IMR-90 (cell line): Measurements from ENCODE around the gene ARMH3. TPM values are rescaled to one million over a fixed set of nuclear protein-coding genes. Genes with fewer than 3 reads are reported as not detected.

Source experiments
- ATAC-seq: fragments of 200-7000 bp; cut with Tn5 transposase; 2 replicates; pipeline ENCODE4 v1.9.1; 2020; ENCODE audit warnings: low read depth, mild to moderate bottlenecking, moderate library complexity
- BruUV-seq: library from RNA; stranded (reverse); fragments of 400-500 nt; replicated peaks from 2 replicates; lab custom pipeline; 2021; lab: Mats Ljungman, UMichigan
- CTCF ChIA-PET: fragments of 300-600 bp; formaldehyde crosslinking; extraction: SDS; loops from one replicate; lab custom pipeline; 2021; ENCODE audit warnings: antibody characterized with exemption; lab: Yijun Ruan, JAX
- POLR2A ChIA-PET: fragments of 300-600 bp; sonication (Branson Sonifier 250); formaldehyde crosslinking; loops from one replicate; lab custom pipeline; 2022; ENCODE audit warnings: antibody characterized with exemption; ENCODE audit not compliant: unreplicated experiment; lab: Charles Lee
- DNase-seq: peaks from one replicate; pipeline ENCODE4 v3.0.0; 2013
- H2AFZ ChIP-seq: replicated peaks from 2 replicates; pipeline ENCODE3; 2013; ENCODE audit warnings: low read length, mild to moderate bottlenecking; ENCODE audit not compliant: poor library complexity
- H2AK5ac ChIP-seq: 2 replicates; pipeline ENCODE4 v1.6.1; 2013; ENCODE audit warnings: low read depth, low read length, inconsistent platforms
- H2AK9ac ChIP-seq: replicated peaks from 2 replicates; pipeline ENCODE3; 2013; ENCODE audit warnings: mild to moderate bottlenecking, low read depth, low read length, moderate library complexity; ENCODE audit not compliant: poor library complexity
- H2BK120ac ChIP-seq: 2 replicates; pipeline ENCODE4 v1.6.1; 2013; ENCODE audit warnings: low read depth, low read length, inconsistent platforms
- H2BK15ac ChIP-seq: 3 replicates; pipeline ENCODE4 v1.6.1; 2013; ENCODE audit warnings: low read depth, low read length, inconsistent platforms
- H2BK20ac ChIP-seq: 2 replicates; pipeline ENCODE4 v1.6.1; 2013; ENCODE audit warnings: low read depth, mild to moderate bottlenecking, inconsistent platforms, low read length, moderate library complexity
- H2BK5ac ChIP-seq: 2 replicates; pipeline ENCODE4 v1.6.1; 2013; ENCODE audit warnings: mild to moderate bottlenecking, low read depth, low read length, inconsistent platforms; ENCODE audit not compliant: poor library complexity, severe bottlenecking
- H3K14ac ChIP-seq: replicated peaks from 2 replicates; pipeline ENCODE4 v1.6.1; 2013; ENCODE audit warnings: low read depth, low read length, inconsistent platforms
- H3K18ac ChIP-seq: 2 replicates; pipeline ENCODE4 v1.6.1; 2013; ENCODE audit warnings: low read depth, low read length, control low read depth
- H3K23ac ChIP-seq: 2 replicates; pipeline ENCODE4 v1.6.1; 2013; ENCODE audit warnings: low read depth, low read length, inconsistent platforms
- H3K27ac ChIP-seq: 2 replicates; pipeline ENCODE4 v1.5.1; 2013; ENCODE audit warnings: mild to moderate bottlenecking, control low read depth, low read length; ENCODE audit not compliant: insufficient read depth
- H3K27me3 ChIP-seq: 2 replicates; pipeline ENCODE4 v1.6.1; 2013; ENCODE audit warnings: low read length; ENCODE audit not compliant: control insufficient read depth, insufficient read depth
- H3K36me3 ChIP-seq: 2 replicates; pipeline ENCODE4 v1.6.1; 2013; ENCODE audit warnings: low read length, mixed read lengths; ENCODE audit not compliant: control insufficient read depth, insufficient read depth
- H3K4ac ChIP-seq: 2 replicates; pipeline ENCODE4 v1.6.1; 2013; ENCODE audit warnings: low read depth, low read length, inconsistent platforms
- H3K4me1 ChIP-seq: 2 replicates; pipeline ENCODE4 v1.6.1; 2013; ENCODE audit warnings: low read length, mixed read lengths; ENCODE audit not compliant: control insufficient read depth, insufficient read depth
- H3K4me2 ChIP-seq: 2 replicates; pipeline ENCODE4 v1.6.1; 2013; ENCODE audit warnings: low read depth, mild to moderate bottlenecking, control low read depth, low read length, moderate library complexity
- H3K4me3 ChIP-seq: 2 replicates; pipeline ENCODE4 v1.5.1; 2013; ENCODE audit warnings: low read depth, mild to moderate bottlenecking, control low read depth, low read length, moderate library complexity; ENCODE audit not compliant: insufficient read depth
- H3K56ac ChIP-seq: 2 replicates; pipeline ENCODE4 v1.6.1; 2013; ENCODE audit warnings: low read length, inconsistent platforms; ENCODE audit not compliant: insufficient read depth; ENCODE audit errors: extremely low read depth
- H3K79me1 ChIP-seq, 2 experiments: 2 replicates each; pipeline ENCODE4 v1.6.1; 2013; ENCODE audit warnings: low read length in 2 of 2, inconsistent platforms in 1 of 2, low read depth in 1 of 2
- H3K9ac ChIP-seq: 2 replicates; pipeline ENCODE4 v1.6.1; 2013; ENCODE audit warnings: low read depth, low read length, control low read depth
- H3K9me1 ChIP-seq: 2 replicates; pipeline ENCODE4 v1.6.1; 2013; ENCODE audit warnings: low read length, inconsistent platforms; ENCODE audit not compliant: insufficient read depth
- H3K9me3 ChIP-seq: 2 replicates; pipeline ENCODE4 v1.6.1; 2013; ENCODE audit warnings: low read length; ENCODE audit not compliant: control insufficient read depth, insufficient read depth
- H4K20me1 ChIP-seq: 2 replicates; pipeline ENCODE4 v1.6.1; 2013; ENCODE audit warnings: low read length, inconsistent platforms; ENCODE audit not compliant: insufficient read depth
- H4K5ac ChIP-seq: 2 replicates; pipeline ENCODE4 v1.6.1; 2013; ENCODE audit warnings: mild to moderate bottlenecking, low read depth, low read length, control low read depth
- H4K8ac ChIP-seq, 2 experiments: 2 replicates each; pipeline ENCODE4 v1.6.1; 2013; ENCODE audit warnings: low read depth in 2 of 2, low read length in 2 of 2, control low read depth in 1 of 2, inconsistent platforms in 1 of 2
- H4K91ac ChIP-seq: 2 replicates; pipeline ENCODE4 v1.6.1; 2013; ENCODE audit warnings: low read depth, low read length, inconsistent platforms; ENCODE audit not compliant: insufficient read depth
- MAZ ChIP-seq: IDR thresholded peaks from 2 replicates; pipeline ENCODE4 v1.6.1; 2012; ENCODE audit warnings: low read depth, mild to moderate bottlenecking, low read length, improper control_type of control experiment, moderate library complexity, borderline replicate concordance
- MXI1 ChIP-seq: IDR thresholded peaks from 2 replicates; pipeline ENCODE4 v1.6.1; 2012; ENCODE audit warnings: low read depth, mild to moderate bottlenecking, low read length, moderate library complexity, borderline replicate concordance
- POLR2A ChIP-seq: IDR thresholded peaks from 2 replicates; pipeline ENCODE4 v1.6.1; 2012; ENCODE audit warnings: mild to moderate bottlenecking, low read depth, low read length
- RAD21 ChIP-seq: IDR thresholded peaks from 2 replicates; pipeline ENCODE4 v1.6.1; 2012; ENCODE audit warnings: low read length, improper control_type of control experiment
- SMC3 ChIP-seq: fragments of 150-350 bp; IDR thresholded peaks from 2 replicates; pipeline ENCODE4 v1.6.1; 2016; ENCODE audit warnings: low read depth, mild to moderate bottlenecking, antibody characterized with exemption, low read length, moderate library complexity
- WGBS, 2 experiments: methylation state at CpG; one replicate each; pipeline versions ENCODE4 v1.1.5 to v1.1.7; 2013; ENCODE audit warnings: missing lambda C conversion rate in 2 of 2; ENCODE audit not compliant: insufficient read length in 1 of 2; ENCODE audit errors: extremely low coverage in 2 of 2; 5-methylcytosine and 5-hydroxymethylcytosine counted together
- dilution Hi-C: fragments of 300-500 bp; cut with HindIII; formaldehyde crosslinking; loops from one replicate; pipeline ENCODE4 v1.14.3; 2018; ENCODE audit warnings: low sequenced_read_pairs; ENCODE audit not compliant: unreplicated experiment
- in situ Hi-C: fragments of 300-500 bp; cut with MboI; formaldehyde crosslinking; loops from 3 replicates; pipeline ENCODE4 v1.14.3; 2019; ENCODE audit warnings: low sequenced_read_pairs, inconsistent platforms, mixed read lengths
- intact Hi-C: fragments of 100-400 bp; cut with micrococcal nuclease; formaldehyde crosslinking; loops from 2 replicates; pipeline ENCODE4 v1.10.0; 2022
- polyA plus RNA-seq, 3 experiments: library from polyadenylated mRNA; depleted of rRNA; stranded (reverse); fragments of >200 nt; gene quantifications; 2 replicates each; pipeline ENCODE4 v1.2.3, GENCODE V29; 2012; ENCODE audit warnings: low replicate concordance in 1 of 3
- total RNA-seq: library from RNA; depleted of rRNA; stranded (reverse); fragments of >200 nt; gene quantifications from 2 replicates; pipeline ENCODE4 v1.2.3, GENCODE V29; 2012
- TF ChIP-seq, protein P1 (sequence below): fragments of 150-350 bp; IDR thresholded peaks from 2 replicates; pipeline ENCODE4 v1.6.1; 2016; ENCODE audit warnings: low read depth, mild to moderate bottlenecking, low read length, moderate library complexity, borderline replicate concordance

The ARMH3 gene
- total and polyA plus RNA-seq, 2 of the 4 experiments (the other 2 are of a cell fraction): 12.1 to 13.1 TPM

DNA sequence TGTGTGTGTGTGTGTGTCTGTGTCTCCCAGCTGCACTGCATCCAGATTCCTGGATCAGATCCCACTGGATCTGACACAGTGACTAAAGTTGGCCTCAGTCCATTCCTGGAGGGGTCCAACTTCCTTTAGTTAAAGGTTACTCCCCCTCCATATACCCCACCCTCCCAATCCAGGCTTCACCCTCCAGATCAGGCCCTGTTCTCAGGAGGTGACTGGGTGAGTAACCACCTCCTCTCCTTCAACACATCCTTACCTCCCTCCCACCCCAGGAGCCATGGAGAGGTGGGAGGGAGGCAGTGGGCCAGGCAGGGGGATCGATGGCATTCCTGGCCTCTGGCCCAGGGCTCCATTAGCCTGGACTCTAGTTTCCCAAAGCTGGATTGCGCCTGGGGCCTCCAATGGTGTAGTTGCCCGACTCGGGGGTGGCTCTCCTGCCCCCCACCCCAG, 223.6 kb downstream of the ARMH3 start:
- Histone ChIP-seq H2BK15ac (no peak overlapping the region), H2BK5ac (no peak overlapping the region), H3K9me3 (no peaks in the 10 kb centered on the region), H3K79me1 (peaks cover 0 to 19% of the 10 kb centered on the region in 2 experiments; a peak in 2 of 4 replicates), H3K4me2 (no peak overlapping the region), H3K4me3 (no peak overlapping the region), H4K5ac (no peak overlapping the region), H4K8ac (no peak overlapping the region), H3K9me1 (peaks cover 26% of the 10 kb centered on the region), H3K27me3 (no peaks in the 10 kb centered on the region), H3K56ac (no peak overlapping the region), H2AFZ (no peak overlapping the region), H2BK120ac (no peak overlapping the region), H3K14ac (no peak overlapping the region), H4K20me1 (peaks cover 8% of the 10 kb centered on the region), H3K23ac (no peak overlapping the region), H2AK9ac (no peak overlapping the region), H2BK20ac (no peak overlapping the region), H3K18ac (no peak overlapping the region), H3K9ac (no peak overlapping the region), H4K91ac (no peak overlapping the region), H3K27ac (no peak overlapping the region), H2AK5ac (no peak overlapping the region), H3K4me1 (peaks cover 6% of the 10 kb centered on the region), H3K36me3 (no peaks in the 10 kb centered on the region; the same call in 1 of the 2 replicates), H3K4ac (no peak overlapping the region)
- ChIA-PET CTCF (interaction anchor here (0.8 kb wide), 1 partner anchor 13 kb away, joined by 3 read pairs; no protein-coding TSS in a partner anchor), POLR2A (no interaction called here)
- ATAC-seq: no peak
- dilution Hi-C loops: no loop called here
- TF ChIP-seq, protein P1, sequence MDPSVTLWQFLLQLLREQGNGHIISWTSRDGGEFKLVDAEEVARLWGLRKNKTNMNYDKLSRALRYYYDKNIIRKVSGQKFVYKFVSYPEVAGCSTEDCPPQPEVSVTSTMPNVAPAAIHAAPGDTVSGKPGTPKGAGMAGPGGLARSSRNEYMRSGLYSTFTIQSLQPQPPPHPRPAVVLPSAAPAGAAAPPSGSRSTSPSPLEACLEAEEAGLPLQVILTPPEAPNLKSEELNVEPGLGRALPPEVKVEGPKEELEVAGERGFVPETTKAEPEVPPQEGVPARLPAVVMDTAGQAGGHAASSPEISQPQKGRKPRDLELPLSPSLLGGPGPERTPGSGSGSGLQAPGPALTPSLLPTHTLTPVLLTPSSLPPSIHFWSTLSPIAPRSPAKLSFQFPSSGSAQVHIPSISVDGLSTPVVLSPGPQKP: no peak
- no peak for TF ChIP-seq MXI1
- TF ChIP-seq POLR2A: no peak
- TF ChIP-seq RAD21: no peak
- TF ChIP-seq MAZ: no peak
- no peak for TF ChIP-seq SMC3
- BruUV-seq: no TSS peak
- in situ Hi-C loops: no loop called here
- no peak for DNase-seq
- intact Hi-C loops: no loop called here
- WGBS, 2 experiments: no CpG with 5 or more reads among the region's 4 CpGs
